HFF-Myc (cell line): ENCODE results near the gene GDPD4.

Experiments used
- DNase-seq: peaks from one replicate; pipeline ENCODE4 v3.0.0-alpha.2; 2011; ENCODE audit warnings: low read depth; ENCODE audit errors: extremely low read depth
- H3K4me3 ChIP-seq: replicated peaks from 2 replicates; pipeline ENCODE4 v1.5.1; 2011; ENCODE audit warnings: low read depth, mild to moderate bottlenecking, control low read depth, low read length
- TF ChIP-seq, protein P1 (sequence below): IDR thresholded peaks from 2 replicates; pipeline ENCODE4 v1.5.1; 2012; ENCODE audit warnings: mild to moderate bottlenecking, low read depth, low read length, control low read depth; ENCODE audit errors: missing control alignments

The GDPD4 gene

DNA sequence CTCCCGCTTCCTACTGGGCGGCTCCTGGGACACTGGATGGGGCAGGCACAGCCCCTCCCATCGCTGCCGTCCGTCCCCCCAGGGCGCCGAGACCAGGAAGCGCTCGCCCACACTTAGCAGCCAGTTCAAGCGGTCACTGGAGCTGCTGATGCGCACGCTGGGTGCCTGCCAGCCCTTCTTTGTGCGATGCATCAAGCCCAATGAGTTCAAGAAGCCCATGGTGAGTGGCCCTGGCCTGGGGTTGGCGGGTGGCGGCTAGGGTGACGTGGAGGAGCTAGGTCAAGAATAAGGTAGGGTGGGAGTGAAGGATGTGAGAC, 128.9 kb downstream of the GDPD4 start:
- H3K4me3 ChIP-seq, result no peak overlapping the region
- TF ChIP-seq, protein P1, sequence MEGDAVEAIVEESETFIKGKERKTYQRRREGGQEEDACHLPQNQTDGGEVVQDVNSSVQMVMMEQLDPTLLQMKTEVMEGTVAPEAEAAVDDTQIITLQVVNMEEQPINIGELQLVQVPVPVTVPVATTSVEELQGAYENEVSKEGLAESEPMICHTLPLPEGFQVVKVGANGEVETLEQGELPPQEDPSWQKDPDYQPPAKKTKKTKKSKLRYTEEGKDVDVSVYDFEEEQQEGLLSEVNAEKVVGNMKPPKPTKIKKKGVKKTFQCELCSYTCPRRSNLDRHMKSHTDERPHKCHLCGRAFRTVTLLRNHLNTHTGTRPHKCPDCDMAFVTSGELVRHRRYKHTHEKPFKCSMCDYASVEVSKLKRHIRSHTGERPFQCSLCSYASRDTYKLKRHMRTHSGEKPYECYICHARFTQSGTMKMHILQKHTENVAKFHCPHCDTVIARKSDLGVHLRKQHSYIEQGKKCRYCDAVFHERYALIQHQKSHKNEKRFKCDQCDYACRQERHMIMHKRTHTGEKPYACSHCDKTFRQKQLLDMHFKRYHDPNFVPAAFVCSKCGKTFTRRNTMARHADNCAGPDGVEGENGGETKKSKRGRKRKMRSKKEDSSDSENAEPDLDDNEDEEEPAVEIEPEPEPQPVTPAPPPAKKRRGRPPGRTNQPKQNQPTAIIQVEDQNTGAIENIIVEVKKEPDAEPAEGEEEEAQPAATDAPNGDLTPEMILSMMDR, result no peak
- no peak for DNase-seq

DNA sequence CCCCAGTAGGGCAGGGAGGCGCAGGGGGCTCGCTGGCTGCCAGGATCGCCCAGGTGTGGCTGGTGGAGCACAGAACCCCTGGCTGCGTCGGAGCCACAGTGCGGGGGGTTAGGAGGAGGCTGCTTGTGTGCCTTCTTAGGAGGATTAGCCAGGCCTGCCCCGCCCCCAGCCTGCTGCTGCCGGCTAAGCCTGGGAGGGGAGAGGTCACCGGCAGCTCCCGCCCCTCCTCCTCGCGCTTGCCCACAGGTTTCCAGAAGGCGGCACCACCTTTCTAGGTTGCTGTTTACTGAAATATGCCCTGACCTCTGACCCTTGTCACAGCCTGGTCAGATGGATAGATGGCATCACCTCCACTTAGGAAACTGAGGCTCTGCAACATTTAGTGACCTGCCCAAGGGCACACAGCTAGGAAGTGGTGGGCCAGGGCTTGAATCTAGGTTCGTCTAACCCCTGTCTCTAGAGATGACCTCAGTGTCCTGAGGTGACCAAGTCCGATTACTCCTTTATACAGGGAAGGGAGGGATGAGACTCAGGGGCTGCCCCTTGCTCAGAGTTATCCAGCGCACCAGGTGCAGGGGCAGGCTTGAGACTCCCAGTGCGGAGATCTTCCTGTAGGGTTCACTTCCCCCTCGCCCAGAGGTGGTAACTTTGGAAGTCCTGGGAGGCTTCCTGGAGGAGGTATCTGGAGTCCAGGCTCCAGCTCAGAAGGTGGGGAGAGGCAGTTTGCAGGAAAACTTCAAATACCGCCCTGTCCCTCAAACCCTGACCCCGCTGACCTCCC, 129.4 kb downstream of the GDPD4 start:
- TF ChIP-seq, protein P1, result no peak
- H3K4me3 ChIP-seq, result no peak overlapping the region
- DNase-seq, result no peak

DNA sequence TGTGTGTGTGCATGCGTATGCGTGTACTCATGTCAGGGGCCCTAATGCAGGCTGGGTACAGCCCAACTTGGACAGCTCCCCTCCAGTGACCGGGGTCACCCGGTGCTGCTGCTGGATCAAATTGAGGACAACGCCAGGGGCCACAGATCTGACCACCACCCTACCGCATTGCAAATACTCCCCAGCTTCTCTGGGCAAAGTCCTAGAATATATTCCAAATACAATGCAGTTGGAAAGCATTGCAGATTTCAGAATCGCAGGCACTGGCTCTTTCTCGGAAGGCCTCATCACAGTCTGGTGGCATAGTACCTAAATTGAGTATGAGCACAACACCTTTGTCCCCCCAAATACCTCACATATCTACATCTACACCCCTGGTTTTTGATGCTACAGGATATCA, 130.2 kb downstream of the GDPD4 start:
- no peak overlapping the region for H3K4me3 ChIP-seq
- no peak for DNase-seq
- TF ChIP-seq, protein P1, result no peak

DNA sequence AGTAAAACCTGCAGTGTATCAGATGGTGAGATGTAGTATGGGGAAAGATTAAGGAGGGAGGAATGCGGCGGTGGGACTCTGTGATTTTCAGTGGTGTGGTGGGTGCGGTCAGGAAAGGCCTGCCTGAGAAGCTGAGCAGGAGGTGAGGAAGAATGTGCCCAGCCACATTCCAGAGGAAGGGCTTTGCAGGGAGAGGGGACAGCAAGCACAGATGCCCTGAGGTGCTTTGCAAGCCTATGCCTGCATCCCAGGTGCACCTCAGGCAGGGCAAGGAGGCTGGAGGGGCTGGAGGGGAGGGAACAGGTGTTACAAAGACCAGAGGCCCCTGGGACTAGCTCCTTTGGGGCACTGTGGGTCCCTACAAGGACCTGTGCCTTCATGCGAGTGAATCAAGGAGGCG, 131.4 kb downstream of the GDPD4 start:
- DNase-seq, result no peak
- no peak overlapping the region for H3K4me3 ChIP-seq
- TF ChIP-seq, protein P1, result no peak

DNA sequence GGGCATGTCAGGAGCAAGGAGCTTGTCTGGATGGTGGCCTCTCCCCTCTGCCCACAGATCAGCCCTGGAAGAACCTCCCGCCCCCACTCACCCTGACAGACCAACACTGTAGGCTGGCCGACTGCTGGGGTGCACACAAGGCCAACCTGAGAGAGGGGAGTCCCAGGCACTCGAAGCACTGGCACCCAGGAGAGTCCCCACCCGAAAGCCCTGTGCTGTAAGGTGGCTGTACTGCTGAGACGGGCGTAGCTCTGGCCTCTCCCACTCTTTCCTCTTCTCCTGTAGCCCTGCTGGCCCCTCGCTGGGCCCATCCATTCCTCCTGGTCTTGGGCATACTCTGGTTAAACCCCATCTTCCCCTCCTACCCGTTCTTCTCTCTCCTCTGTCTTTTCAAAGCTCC, 133.7 kb downstream of the GDPD4 start:
- no peak overlapping the region for H3K4me3 ChIP-seq
- DNase-seq, result no peak
- TF ChIP-seq, protein P1, result no peak

DNA sequence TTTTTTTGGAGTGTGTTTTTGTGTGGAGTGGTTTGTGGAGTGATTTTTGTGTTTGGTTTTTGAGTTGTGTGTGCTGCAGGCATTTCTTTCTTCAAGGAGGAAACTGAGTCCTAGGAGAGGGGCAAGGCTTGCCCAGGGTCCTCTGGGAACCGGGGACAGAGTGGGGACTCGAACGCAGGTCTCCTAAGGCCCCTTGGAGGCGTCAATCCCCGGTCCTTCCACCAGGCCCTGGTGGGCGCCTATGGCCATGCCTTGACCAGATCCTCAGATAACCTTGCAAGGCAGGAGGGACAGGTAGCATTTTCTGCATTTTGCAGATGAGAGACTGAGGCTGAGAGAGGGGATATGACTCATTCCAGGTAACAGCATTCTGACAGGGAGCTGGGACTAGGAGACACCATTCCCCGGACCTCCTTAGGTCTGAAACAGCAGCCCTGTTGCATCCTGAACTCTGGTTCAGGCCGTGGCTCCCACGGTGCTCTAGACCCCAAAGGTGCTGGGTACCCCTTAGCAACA, 134.3 kb downstream of the GDPD4 start:
- no peak for DNase-seq
- H3K4me3 ChIP-seq, result no peak overlapping the region
- TF ChIP-seq, protein P1, result no peak
